ENCODE results near the gene UCKL1. TPM values are rescaled to one million over a fixed set of nuclear protein-coding genes. Genes with fewer than 3 reads are reported as not detected.
A peak's percentile ranks its signal among the peaks of the same experiment; 100 is the strongest.

UCKL1 gene
- total RNA-seq, 2 experiments from 2014 or later, result 41.3 to 46.1 TPM

- CTCF ChIA-PET, result interaction anchor here (0.6 to 1.5 kb wide), 9 partner anchors 29 to 375 kb away, joined by 3 to 7 read pairs (median 3); partner anchors contain the start of genes ARFRP1, PPDPF, PRPF6 and ZGPAT
- peaks cover 52% of the 10 kb centered on the region for H3K4me1 Mint-ChIP-seq (ENCODE audit: low read depth)
These were observed 60.8 kb downstream of the UCKL1 start for GRCh38 chr20:63895202-63895951.

DNA sequence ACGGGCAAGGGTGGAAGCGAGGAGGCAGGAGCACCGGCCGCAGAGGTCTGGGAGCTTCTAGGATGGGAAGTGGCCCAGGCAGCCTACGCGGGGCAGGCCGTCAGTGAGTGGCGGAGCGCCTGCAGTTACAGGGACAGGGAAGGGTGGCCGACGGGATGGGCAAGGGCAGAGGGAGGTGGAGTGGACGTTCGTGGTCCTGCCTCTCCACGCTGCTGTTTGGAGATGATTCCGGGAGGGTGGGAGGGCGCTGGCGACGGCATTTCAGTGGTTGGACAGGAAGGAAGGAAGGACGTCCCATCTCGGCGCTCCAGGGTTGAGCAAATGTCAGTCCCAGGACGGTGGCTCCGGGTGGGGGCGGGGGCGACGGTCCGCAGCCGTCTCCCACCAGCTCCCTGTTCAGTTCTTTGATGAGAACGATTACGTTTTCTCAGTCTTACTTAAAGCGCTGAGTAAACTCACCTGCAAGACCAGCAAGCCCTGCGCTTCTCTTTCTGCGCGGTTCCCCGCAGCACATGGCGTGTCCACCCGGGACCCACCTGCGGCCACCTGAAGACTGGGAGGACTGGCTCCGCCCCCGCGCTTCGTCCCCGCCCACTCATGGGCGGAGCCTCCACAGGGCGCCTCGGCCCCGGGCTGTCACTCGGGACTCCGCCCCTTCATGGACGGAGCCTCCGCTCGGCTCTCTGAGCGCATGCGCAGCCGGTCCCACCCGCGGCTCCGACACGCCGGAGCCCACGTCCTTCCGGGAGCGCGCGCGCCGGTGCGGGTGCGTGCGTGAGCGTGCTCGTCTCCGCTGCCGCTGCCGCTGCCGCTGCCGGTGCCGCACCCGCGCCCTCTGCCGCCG, 61.6 kb downstream of the UCKL1 start, which contains the start of gene DNAJC5:
TSS of gene DNAJC5 (plus strand) at position 769 of the 844 bp plus-strand sequence. CDS start 33,220 bp downstream, outside the sequence.
- peaks cover 32% of the 10 kb centered on the region for H3K36me3 Mint-ChIP-seq (ENCODE audit: low read depth)
- ChIA-PET CTCF (interaction anchor here (0.6 to 1.3 kb wide), 3 partner anchors 30 to 113 kb away, joined by 3 read pairs; no protein-coding TSS in a partner anchor), POLR2A (interaction anchor here (1.1 to 4.9 kb wide), 3 partner anchors 17 to 185 kb away, joined by 3 to 23 read pairs (median 3); partner anchors contain the start of genes OPRL1, RGS19 and TPD52L2)
- no peaks in the 10 kb centered on the region for H3K9me3 Mint-ChIP-seq
- intact Hi-C loops (cut with DNase I, micrococcal nuclease), result loop anchor here in 1 of 2 experiments (1.0 to 2.0 kb wide), 3 partner anchors 30 to 169 kb away; partner anchors contain the start of genes TCEA2, TPD52L2 and UCKL1
- TF ChIP-seq CTCF (IDR thresholded peaks at IDR 0.05), result no peak
- DNase-seq (peak; percentile 94 to 99 (median 98)), ATAC-seq (ENCODE audit: poor library complexity) (peak; percentile 88)
- Histone ChIP-seq H3K36me3 (ENCODE audit: insufficient read depth, low read length) (peaks cover 6% of the 10 kb centered on the region), H3K27ac (ENCODE audit: low read depth in 1 of 2, low read length in 2 of 2) (peak within 1 kb of the TSS; percentile 59 to 75), H3K9me3 (ENCODE audit: control insufficient read depth in 1 of 2, insufficient read depth in 1 of 2, low read length in 2 of 2) (no peaks in the 10 kb centered on the region), H3K4me3 (ENCODE audit: low read length) (peak within 1 kb of the TSS; percentile 61), H3K4me1 (ENCODE audit: insufficient read depth, low read length) (peaks cover 41% of the 10 kb centered on the region), H3K27me3 (ENCODE audit: control insufficient read depth in 1 of 2, insufficient read depth in 2 of 2, low read length in 2 of 2) (no peaks in the 10 kb centered on the region)
- H3K4me1 Mint-ChIP-seq (ENCODE audit: low read depth), result peaks cover 47% of the 10 kb centered on the region
- no peaks in the 10 kb centered on the region for H3K27me3 Mint-ChIP-seq
- peak within 1 kb of the TSS; percentile 99 for H3K4me3 Mint-ChIP-seq
- H3K27ac Mint-ChIP-seq, result peak within 1 kb of the TSS; percentile 93

More at GRCh38 chr20:63895202-63895951, 60.8 kb downstream of the UCKL1 start:
- Mint-ChIP-seq H3K27ac (peak overlapping the region; percentile 93), H3K4me3 (peak overlapping the region; percentile 99), H3K9me3 (no peaks in the 10 kb centered on the region), H3K27me3 (no peaks in the 10 kb centered on the region), H3K36me3 (ENCODE audit: low read depth) (peaks cover 24% of the 10 kb centered on the region)
- Histone ChIP-seq H3K4me3 (ENCODE audit: low read length) (peak overlapping the region; percentile 61), H3K9me3 (ENCODE audit: control insufficient read depth in 1 of 2, insufficient read depth in 1 of 2, low read length in 2 of 2) (no peaks in the 10 kb centered on the region), H3K27me3 (ENCODE audit: control insufficient read depth in 1 of 2, insufficient read depth in 2 of 2, low read length in 2 of 2) (no peaks in the 10 kb centered on the region), H3K36me3 (ENCODE audit: insufficient read depth, low read length) (peaks cover 3% of the 10 kb centered on the region), H3K4me1 (ENCODE audit: insufficient read depth, low read length) (peaks cover 48% of the 10 kb centered on the region), H3K27ac (ENCODE audit: low read depth in 1 of 2, low read length in 2 of 2) (peak overlapping the region; percentile 59 to 75)
- ATAC-seq (ENCODE audit: poor library complexity), result no peak
- POLR2A ChIA-PET, result interaction anchor here (0.8 to 4.9 kb wide), 15 partner anchors 9 to 374 kb away, joined by 3 to 23 read pairs (median 4); partner anchors contain the start of genes ARFRP1, OPRL1, PPDPF and PRPF6
- DNase-seq, result peak in 2 of 14 experiments; percentile 7 to 35
- intact Hi-C loops (cut with DNase I, micrococcal nuclease), result loop anchor here in 1 of 2 experiments (1.0 to 2.0 kb wide), 3 partner anchors 31 to 168 kb away; partner anchors contain the start of genes TCEA2, TPD52L2 and UCKL1
- TF ChIP-seq CTCF (IDR thresholded peaks at IDR 0.05), result no peak

DNA sequence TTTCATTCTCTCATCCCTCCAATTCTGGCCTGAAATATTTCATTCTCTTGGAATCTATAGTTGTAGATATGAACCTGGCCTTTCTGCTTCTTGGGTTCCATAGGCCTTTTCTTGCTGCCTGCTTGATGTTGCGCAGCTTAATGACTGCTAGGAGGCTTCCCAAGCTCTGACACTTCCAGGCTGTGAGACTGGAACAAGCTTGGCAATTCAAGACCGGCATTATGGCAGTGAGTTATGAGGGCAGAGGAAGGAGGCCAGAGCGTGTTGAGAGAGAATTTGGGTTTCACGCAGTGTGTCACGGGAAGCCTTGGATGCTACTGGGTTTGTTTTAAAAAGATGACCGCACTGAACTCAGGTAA, 62.2 kb downstream of the UCKL1 start:
- H3K36me3 Mint-ChIP-seq (ENCODE audit: low read depth), result peaks cover 38% of the 10 kb centered on the region
- peak overlapping the region; percentile 70 for H3K27ac Mint-ChIP-seq
- H3K9me3 Mint-ChIP-seq, result no peaks in the 10 kb centered on the region
- DNase-seq (no peak), ATAC-seq (ENCODE audit: poor library complexity) (no peak)
- intact Hi-C loops (cut with DNase I, micrococcal nuclease), result loop anchor here in 1 of 2 experiments (2.0 kb wide), 1 partner anchor 29 kb away; the partner anchor contains the start of gene TPD52L2
- ChIA-PET CTCF (interaction anchor here (0.6 to 1.3 kb wide), 3 partner anchors 29 to 109 kb away, joined by 3 read pairs; no protein-coding TSS in a partner anchor), POLR2A (interaction anchor here (0.8 to 4.9 kb wide), 2 partner anchors 29 to 95 kb away, joined by 3 to 23 read pairs; partner anchors contain the start of gene TPD52L2)
- Histone ChIP-seq H3K36me3 (ENCODE audit: insufficient read depth, low read length) (peaks cover 12% of the 10 kb centered on the region), H3K27ac (ENCODE audit: low read depth in 1 of 2, low read length in 2 of 2) (no peak overlapping the region), H3K4me3 (ENCODE audit: low read length) (no peak overlapping the region), H3K27me3 (ENCODE audit: control insufficient read depth in 1 of 2, insufficient read depth in 2 of 2, low read length in 2 of 2) (no peaks in the 10 kb centered on the region), H3K4me1 (ENCODE audit: insufficient read depth, low read length) (peaks cover 39% of the 10 kb centered on the region), H3K9me3 (ENCODE audit: control insufficient read depth in 1 of 2, insufficient read depth in 1 of 2, low read length in 2 of 2) (no peaks in the 10 kb centered on the region)
- no peak for TF ChIP-seq CTCF (IDR thresholded peaks at IDR 0.05)
- no peaks in the 10 kb centered on the region for H3K27me3 Mint-ChIP-seq
- H3K4me3 Mint-ChIP-seq, result peak overlapping the region; percentile 89
- H3K4me1 Mint-ChIP-seq (ENCODE audit: low read depth), result peaks cover 43% of the 10 kb centered on the region

All from CD4-positive, alpha-beta T cell (primary cell).